RWPE2 (cell line): ENCODE results near the gene ITPK1.
A peak's percentile ranks its signal among the peaks of the same experiment; 100 is the strongest.

Source experiments
- ATAC-seq: fragments of 200-7000 bp; cut with Tn5 transposase; 3 replicates; pipeline ENCODE4 v1.9.1; 2021; ENCODE audit warnings: low read depth
- DNase-seq: peaks from one replicate; pipeline ENCODE4 v3.0.0-alpha.2; 2020; ENCODE audit warnings: low spot score
- H3K27ac ChIP-seq: fragments of 450-650 bp; 2 replicates; pipeline ENCODE4 v1.5.1; 2017; ENCODE audit warnings: mild to moderate bottlenecking; ENCODE audit not compliant: poor library complexity, severe bottlenecking
- H3K27me3 ChIP-seq: fragments of 250-450 bp; sonication (Bioruptor Pico); 2 replicates; pipeline ENCODE4 v1.5.1; 2021; ENCODE audit warnings: mild to moderate bottlenecking, moderate library complexity; ENCODE audit not compliant: insufficient read depth, poor library complexity, severe bottlenecking
- H3K36me3 ChIP-seq: fragments of 250-450 bp; sonication (Bioruptor Pico); 2 replicates; pipeline ENCODE4 v1.5.1; 2020; ENCODE audit warnings: low read depth, mild to moderate bottlenecking, moderate library complexity
- H3K4me1 ChIP-seq: fragments of 250-450 bp; sonication (Bioruptor Pico); 2 replicates; pipeline ENCODE4 v1.5.1; 2021; ENCODE audit warnings: mild to moderate bottlenecking, moderate library complexity; ENCODE audit not compliant: insufficient read depth, poor library complexity, severe bottlenecking
- H3K4me3 ChIP-seq: fragments of 250-450 bp; sonication (Bioruptor Pico); 2 replicates; pipeline ENCODE4 v1.5.1; 2021; ENCODE audit warnings: mild to moderate bottlenecking, moderate library complexity; ENCODE audit not compliant: severe bottlenecking
- H3K9me3 ChIP-seq: fragments of 250-450 bp; sonication (Bioruptor Pico); 2 replicates; pipeline ENCODE4 v1.5.1; 2021; ENCODE audit warnings: mild to moderate bottlenecking, moderate library complexity; ENCODE audit not compliant: severe bottlenecking
- CTCF ChIP-seq: fragments of 450-650 bp; IDR thresholded peaks from one replicate; pipeline ENCODE4 v1.5.1; 2017; ENCODE audit warnings: mild to moderate bottlenecking, moderate library complexity; ENCODE audit not compliant: poor library complexity, severe bottlenecking

ITPK1 gene

GRCh38 chr14:92895352-92895878, 220.3 kb downstream of the ITPK1 start:
- no peak for TF ChIP-seq CTCF

GRCh38 chr14:92892589-92892988, 223.1 kb downstream of the ITPK1 start:
- H3K27me3 ChIP-seq, result no peaks in the 10 kb centered on the region
- ATAC-seq (peak; percentile 40; the same call in 1 of the 3 replicates), DNase-seq (no peak)
- no peak for TF ChIP-seq CTCF
- no peaks in the 10 kb centered on the region for H3K36me3 ChIP-seq
- peaks cover 10% of the 10 kb centered on the region for H3K9me3 ChIP-seq
- H3K4me3 ChIP-seq, result no peak overlapping the region
- no peak overlapping the region for H3K27ac ChIP-seq
- H3K4me1 ChIP-seq, result no peaks in the 10 kb centered on the region

More at GRCh38 chr14:92895352-92895878, 220.3 kb downstream of the ITPK1 start:
- Histone ChIP-seq H3K4me3 (no peak overlapping the region), H3K4me1 (no peaks in the 10 kb centered on the region), H3K9me3 (peaks cover 10% of the 10 kb centered on the region), H3K36me3 (no peaks in the 10 kb centered on the region), H3K27me3 (no peaks in the 10 kb centered on the region), H3K27ac (no peak overlapping the region)
- ATAC-seq, result no peak
- no peak for DNase-seq

- ATAC-seq (no peak), DNase-seq (no peak)
- no peaks in the 10 kb centered on the region for H3K36me3 ChIP-seq
- H3K4me3 ChIP-seq, result no peak overlapping the region
- peaks cover 10% of the 10 kb centered on the region for H3K9me3 ChIP-seq
- no peaks in the 10 kb centered on the region for H3K4me1 ChIP-seq
- no peak for TF ChIP-seq CTCF
- H3K27me3 ChIP-seq, result peaks cover 4% of the 10 kb centered on the region
- H3K27ac ChIP-seq, result no peak overlapping the region
Measured at GRCh38 chr14:92890830-92891588, 224.7 kb downstream of the ITPK1 start.

- DNase-seq (no peak), ATAC-seq (no peak)
- H3K4me3 ChIP-seq, result no peak overlapping the region
- no peaks in the 10 kb centered on the region for H3K36me3 ChIP-seq
- TF ChIP-seq CTCF, result no peak
- peaks cover 4% of the 10 kb centered on the region for H3K27me3 ChIP-seq
- peaks cover 10% of the 10 kb centered on the region for H3K9me3 ChIP-seq
- no peaks in the 10 kb centered on the region for H3K4me1 ChIP-seq
- no peak overlapping the region for H3K27ac ChIP-seq
Measured at GRCh38 chr14:92888896-92889295, 226.8 kb downstream of the ITPK1 start.

- ATAC-seq, result no peak
- no peak for DNase-seq
- H3K4me1 ChIP-seq, result no peaks in the 10 kb centered on the region
- H3K36me3 ChIP-seq, result no peaks in the 10 kb centered on the region
- H3K27ac ChIP-seq, result no peak overlapping the region
- H3K4me3 ChIP-seq, result no peak overlapping the region
- H3K9me3 ChIP-seq, result no peaks in the 10 kb centered on the region
- TF ChIP-seq CTCF, result no peak
- peaks cover 4% of the 10 kb centered on the region for H3K27me3 ChIP-seq
Measured at GRCh38 chr14:92887157-92887556, 228.6 kb downstream of the ITPK1 start.
